K562 (cell line): Measurements from ENCODE around the gene LAMB3. TPM values are rescaled to one million over a fixed set of nuclear protein-coding genes. Genes with fewer than 3 reads are reported as not detected.

Experiments used
- ATAC-seq: fragments of 200-7000 bp; cut with Tn5 transposase; 3 replicates; pipeline ENCODE4 v1.9.1; 2020; ENCODE audit warnings: moderate library complexity
- BruUV-seq: library from RNA; stranded (reverse); fragments of 400-500 nt; replicated peaks from 2 replicates; lab custom pipeline; 2021; lab: Mats Ljungman, UMichigan
- CTCF ChIA-PET: fragments of 300-600 bp; formaldehyde crosslinking; extraction: SDS; loops from one replicate; lab custom pipeline; 2021; ENCODE audit warnings: low intra/inter-chr PET ratio; lab: Yijun Ruan, JAX
- POLR2A ChIA-PET: fragments of 300-600, 350-650 bp; sonication (Branson Sonifier 250); formaldehyde crosslinking; extraction: SDS; loops from one replicate; lab custom pipeline; 2021; ENCODE audit warnings: antibody characterized with exemption, inconsistent platforms; lab: Yijun Ruan, JAX
- DNase-seq, 4 experiments: peaks; one replicate each; pipeline versions ENCODE4 v3.0.0 to v3.0.0-alpha.2; 2011 to 2018; ENCODE audit warnings: low spot score in 3 of 4, mixed read lengths in 3 of 4; ENCODE audit errors: extremely low read depth in 1 of 4
- FAIRE-seq: peaks from 2 replicates; lab custom pipeline; 2011; peaks lifted over from hg19 to GRCh38; lab: Jason Lieb, UNC
- H2AFZ ChIP-seq: 2 replicates; pipeline ENCODE4 v1.6.0; 2011; ENCODE audit warnings: low read depth, low read length, control low read depth, inconsistent platforms
- H3K27ac ChIP-seq: fragments of 200-600 bp; 3 replicates; pipeline ENCODE4 v1.8.0; 2011; ENCODE audit warnings: low read depth, mild to moderate bottlenecking, control low read depth, inconsistent platforms, low read length, moderate library complexity, mixed read lengths; ENCODE audit errors: extremely low read depth
- H3K27me3 ChIP-seq, 2 experiments: fragments of 300-600 bp in 1 of 2; 2 replicates in 1 of 2; 3 replicates in 1 of 2; pipeline versions ENCODE4 v1.6.0 to v1.8.0; 2011; ENCODE audit warnings: inconsistent platforms in 2 of 2, low read length in 2 of 2, mild to moderate bottlenecking in 1 of 2, mixed read lengths in 1 of 2, moderate library complexity in 1 of 2; ENCODE audit not compliant: control insufficient read depth in 2 of 2, insufficient read depth in 2 of 2
- H3K36me3 ChIP-seq: fragments of 300-600 bp; 3 replicates; pipeline ENCODE4 v1.8.0; 2011; ENCODE audit warnings: mild to moderate bottlenecking, low read length, inconsistent platforms; ENCODE audit not compliant: control insufficient read depth, insufficient read depth
- H3K4me1 ChIP-seq, 2 experiments: fragments of 200-600 bp in 1 of 2; replicated peaks in 1 of 2; 2 replicates in 1 of 2; 3 replicates in 1 of 2; pipeline versions ENCODE4 v1.5.1 to v1.8.0; 2011; ENCODE audit warnings: inconsistent platforms in 2 of 2, low read length in 2 of 2, mild to moderate bottlenecking in 1 of 2, mixed read lengths in 1 of 2, moderate library complexity in 1 of 2; ENCODE audit not compliant: control insufficient read depth in 2 of 2, insufficient read depth in 2 of 2
- H3K4me2 ChIP-seq: 2 replicates; pipeline ENCODE4 v1.6.1; 2011; ENCODE audit warnings: low read length, control low read depth, inconsistent platforms, mixed read lengths; ENCODE audit not compliant: insufficient read depth
- H3K4me3 ChIP-seq: fragments of 200-600 bp; sonication (generic), shearing (Covaris generic); 2 replicates; pipeline ENCODE4 v1.5.1; 2016; ENCODE audit warnings: control low read depth, inconsistent platforms
- H3K79me2 ChIP-seq: fragments of 200-600 bp; 3 replicates; pipeline ENCODE4 v1.8.0; 2011; ENCODE audit warnings: low read length, inconsistent platforms; ENCODE audit not compliant: control insufficient read depth, insufficient read depth
- H3K9ac ChIP-seq, 2 experiments: 2 replicates each; pipeline versions ENCODE4 v1.6.0 to v1.6.1; 2011; ENCODE audit warnings: low read depth in 2 of 2, low read length in 2 of 2, control low read depth in 1 of 2, inconsistent platforms in 1 of 2, mild to moderate bottlenecking in 1 of 2, mixed read lengths in 1 of 2; ENCODE audit not compliant: insufficient read depth in 1 of 2
- H3K9me1 ChIP-seq: one replicate; pipeline ENCODE4 v1.6.0; 2011; ENCODE audit warnings: inconsistent platforms, mild to moderate bottlenecking, low read length, moderate library complexity; ENCODE audit not compliant: control insufficient read depth, insufficient read depth
- H3K9me3 ChIP-seq: replicated peaks from 2 replicates; pipeline ENCODE4 v1.5.1; 2011; ENCODE audit warnings: low read depth, low read length, inconsistent platforms; ENCODE audit not compliant: control insufficient read depth, insufficient read depth
- H4K20me1 ChIP-seq: replicated peaks from 2 replicates; pipeline ENCODE4 v1.6.1; 2011; ENCODE audit warnings: low read length, inconsistent platforms, mixed read lengths; ENCODE audit not compliant: control insufficient read depth, insufficient read depth
- CCNT2 ChIP-seq: IDR thresholded peaks from 2 replicates; pipeline ENCODE4 v1.6.1; 2011; ENCODE audit warnings: borderline replicate concordance, low read depth, mild to moderate bottlenecking, moderate library complexity, mixed read lengths, low read length; ENCODE audit not compliant: insufficient read length; ENCODE audit errors: extremely low read depth
- ELF1 ChIP-seq: fragments of 200-800 bp; sonication (Bioruptor generic); IDR thresholded peaks from 2 replicates; pipeline ENCODE4 v1.6.1; 2016; ENCODE audit warnings: missing genetic modification characterization, missing compliant biosample characterization
- HDAC2 ChIP-seq: fragments of 450-650 bp; IDR thresholded peaks from 2 replicates; pipeline ENCODE4 v1.6.1; 2016; ENCODE audit warnings: mild to moderate bottlenecking
- MAZ ChIP-seq, 2 experiments: fragments of 450-650 bp in 1 of 2; sonication (generic) in 1 of 2; formaldehyde crosslinking; IDR thresholded peaks in 1 of 2; conservative IDR thresholded peaks in 1 of 2; 2 replicates each; pipeline versions ENCODE4 v1.4.0 to v1.5.0; 2020; ENCODE audit warnings: mild to moderate bottlenecking in 1 of 2, missing genetic modification reagents in 1 of 2
- MCM5 ChIP-seq: fragments of 450-650 bp; IDR thresholded peaks from 2 replicates; pipeline ENCODE4 v1.6.1; 2016; ENCODE audit warnings: low read depth
- NFIC ChIP-seq: fragments of 450-650 bp; IDR thresholded peaks from 2 replicates; pipeline ENCODE4 v1.6.1; 2017; ENCODE audit warnings: mild to moderate bottlenecking, inconsistent platforms
- NR2C2 ChIP-seq, 2 experiments: fragments of 200-800 bp in 1 of 2; sonication (Bioruptor generic) in 1 of 2; sonication (generic) in 1 of 2; formaldehyde crosslinking in 1 of 2; IDR thresholded peaks; 2 replicates each; pipeline versions ENCODE4 v1.6.1 to v1.8.0; 2016 to 2022; ENCODE audit warnings: mild to moderate bottlenecking in 1 of 2, missing compliant biosample characterization in 1 of 2, missing genetic modification characterization in 1 of 2, missing genetic modification reagents in 1 of 2
- PCBP1 ChIP-seq: fragments of 200-400 bp; formaldehyde crosslinking; IDR thresholded peaks from 2 replicates; pipeline ENCODE4 v1.6.1; 2018; ENCODE audit warnings: mild to moderate bottlenecking, low read depth, low read length; ENCODE audit not compliant: poor library complexity, severe bottlenecking
- POLR2G ChIP-seq: fragments of 200-400 bp; formaldehyde crosslinking; IDR thresholded peaks from 2 replicates; pipeline ENCODE4 v1.6.1; 2017; ENCODE audit warnings: low read depth, mild to moderate bottlenecking, antibody characterized with exemption, low read length, moderate library complexity
- SPI1 ChIP-seq: IDR thresholded peaks from 2 replicates; pipeline ENCODE4 v1.6.1; 2011; ENCODE audit warnings: low read depth, low read length, control low read depth, borderline replicate concordance
- SRSF9 ChIP-seq: fragments of 200-400 bp; formaldehyde crosslinking; IDR thresholded peaks from 2 replicates; pipeline ENCODE4 v1.6.1; 2017; ENCODE audit warnings: low read depth, low read length, borderline replicate concordance
- TRIM28 ChIP-seq: fragments of 450-650 bp; IDR thresholded peaks from 2 replicates; pipeline ENCODE4 v1.6.1; 2017
- ZBTB17 ChIP-seq: fragments of 450-650 bp; formaldehyde crosslinking; IDR thresholded peaks from 2 replicates; pipeline ENCODE4 v1.4.0; 2020; ENCODE audit warnings: mild to moderate bottlenecking
- ZNF830 ChIP-seq: fragments of 250-450 bp; sonication (Bioruptor Pico); IDR thresholded peaks from 2 replicates; pipeline ENCODE4 v1.5.0; 2021; ENCODE audit warnings: mild to moderate bottlenecking
- WGBS: fragments of 100-300 bp; shearing (Covaris generic); methylation state at CpG from one replicate; pipeline ENCODE4 v1.1.6; 2016; ENCODE audit warnings: low coverage, mixed read lengths; ENCODE audit not compliant: insufficient coverage; ENCODE audit errors: missing lambda C conversion rate; 5-methylcytosine and 5-hydroxymethylcytosine counted together
- in situ Hi-C: fragments of 300-500 bp; cut with MboI; formaldehyde crosslinking; loops from 4 replicates; pipeline ENCODE4 v1.15.0; 2018; ENCODE audit warnings: inconsistent platforms, mixed read lengths
- intact Hi-C: fragments of 100-400 bp; cut with micrococcal nuclease; formaldehyde crosslinking; loops from 2 replicates; pipeline ENCODE4 v1.14.2; 2022
- polyA plus RNA-seq, 8 experiments: library from polyadenylated mRNA; depleted of rRNA in 4 of 8; stranded (reverse) in 5 of 8; unstranded in 3 of 8; fragments of >200 nt; fragmentation: Nextera tagmentation in 2 of 8; fragmentation: Illumina TruSeq in 1 of 8; extraction: Ambion mirVana in 2 of 8; extraction: Trizol in 1 of 8; gene quantifications; 2 replicates each; pipeline versions ENCODE4 v1.2.1 to v1.2.3, GENCODE V29; 2011 to 2014; ENCODE audit warnings: inconsistent platforms in 1 of 8, missing spikeins in 1 of 8
- total RNA-seq, 7 experiments: library from RNA; depleted of rRNA in 6 of 7; stranded (reverse); fragments of >200 nt in 6 of 7; fragmentation: Illumina TruSeq in 2 of 7; extraction: Trizol in 2 of 7; gene quantifications; 2 replicates each; pipeline versions ENCODE4 v1.2.1 to v1.2.3, GENCODE V29; 2011 to 2021; ENCODE audit warnings: low replicate concordance in 1 of 7
- TF ChIP-seq, protein P1 (sequence below): sonication (generic); formaldehyde crosslinking; IDR thresholded peaks from 2 replicates; pipeline ENCODE4 v1.8.1; 2022; ENCODE audit warnings: missing genetic modification reagents
- TF ChIP-seq, protein P2 (sequence below): fragments of 250-450 bp; sonication (Bioruptor Pico); IDR thresholded peaks from 2 replicates; pipeline ENCODE4 v1.5.0; 2021
- TF ChIP-seq, protein P3 (sequence below): sonication (generic); formaldehyde crosslinking; IDR thresholded peaks from 2 replicates; pipeline ENCODE4 v1.8.1; 2023; ENCODE audit warnings: mild to moderate bottlenecking, missing genetic modification reagents

Gene LAMB3
- total and polyA plus RNA-seq, 9 of the 15 experiments (the other 6 are each of a cell fraction or from before 2014, with no cell fraction given) = 0.08 to 1.3 (median 0.91) TPM

DNA sequence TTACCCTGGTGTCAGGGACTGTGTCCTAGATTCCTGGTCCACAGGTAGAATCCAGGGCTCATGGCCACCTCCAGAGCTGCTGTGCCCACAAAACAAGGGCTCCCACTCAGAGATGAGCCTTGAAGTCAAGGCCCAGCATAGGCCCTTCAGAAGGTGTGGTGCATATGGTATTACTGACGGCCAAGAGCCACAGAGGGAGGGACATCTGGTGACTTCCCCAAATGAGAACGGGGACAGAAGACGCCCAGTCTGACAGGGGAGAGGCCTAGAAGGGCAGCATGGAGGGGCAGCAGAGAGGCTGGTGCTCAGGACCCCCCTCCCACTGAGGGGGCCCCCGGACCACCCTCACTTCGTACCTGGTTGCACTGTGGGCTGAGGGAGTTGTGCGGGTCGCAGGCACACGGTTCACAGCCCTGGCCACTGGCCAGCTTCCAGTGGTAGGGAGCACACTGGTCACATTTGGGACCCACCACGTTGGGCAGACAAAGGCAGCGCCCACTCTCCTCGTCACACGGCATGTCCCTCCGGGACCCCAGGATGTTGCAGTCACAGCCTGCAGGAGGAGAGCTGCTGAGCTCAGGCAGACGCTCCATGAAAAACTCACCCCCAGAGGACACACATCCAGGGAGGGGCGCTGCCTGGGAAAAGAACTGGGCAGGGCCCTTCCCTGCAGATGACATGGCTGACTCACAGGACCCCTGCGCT is 25.0 kb downstream of the LAMB3 start:
- Histone ChIP-seq H4K20me1 (0 out of 2 replicates have a peak, but pooled peaks cover 5% of the 10 kb centered on the region), H3K9me3 (no peaks in the 10 kb centered on the region), H3K27ac (no peak overlapping the region), H3K4me1 (peaks cover 0 to 22% of the 10 kb centered on the region in 2 experiments; a peak in 2 of 5 replicates), H2AFZ (no peak overlapping the region; the same call in 1 of the 2 replicates), H3K4me3 (no peak overlapping the region), H3K79me2 (no peaks in the 10 kb centered on the region), H3K9me1 (peaks cover 3% of the 10 kb centered on the region), H3K36me3 (no peaks in the 10 kb centered on the region), H3K27me3 (peaks cover 25 to 84% of the 10 kb centered on the region in 2 experiments; a peak in 4 of 5 replicates), H3K9ac (peak overlapping the region in 1 of 2 experiments; percentile 55; a peak in 2 of 4 replicates), H3K4me2 (no peak overlapping the region; the same call in 1 of the 2 replicates)
- intact Hi-C loops (loop anchor here (1.0 to 2.0 kb wide), 2 partner anchors 50 to 66 kb away; no protein-coding TSS in a partner anchor), in situ Hi-C loops (no loop called here)
- no peak for DNase-seq
- ATAC-seq = peak; percentile 58
- 20% methylated on average over 16 of the region's 16 CpGs for WGBS
- POLR2A ChIA-PET = interaction anchor here (0.7 kb wide), 1 partner anchor 10 kb away, joined by 3 read pairs; no protein-coding TSS in a partner anchor
- CTCF ChIA-PET = interaction anchor here (0.6 to 1.9 kb wide), 3 partner anchors 50 to 121 kb away, joined by 3 to 7 read pairs (median 4); no protein-coding TSS in a partner anchor
- TF ChIP-seq, protein P1, sequence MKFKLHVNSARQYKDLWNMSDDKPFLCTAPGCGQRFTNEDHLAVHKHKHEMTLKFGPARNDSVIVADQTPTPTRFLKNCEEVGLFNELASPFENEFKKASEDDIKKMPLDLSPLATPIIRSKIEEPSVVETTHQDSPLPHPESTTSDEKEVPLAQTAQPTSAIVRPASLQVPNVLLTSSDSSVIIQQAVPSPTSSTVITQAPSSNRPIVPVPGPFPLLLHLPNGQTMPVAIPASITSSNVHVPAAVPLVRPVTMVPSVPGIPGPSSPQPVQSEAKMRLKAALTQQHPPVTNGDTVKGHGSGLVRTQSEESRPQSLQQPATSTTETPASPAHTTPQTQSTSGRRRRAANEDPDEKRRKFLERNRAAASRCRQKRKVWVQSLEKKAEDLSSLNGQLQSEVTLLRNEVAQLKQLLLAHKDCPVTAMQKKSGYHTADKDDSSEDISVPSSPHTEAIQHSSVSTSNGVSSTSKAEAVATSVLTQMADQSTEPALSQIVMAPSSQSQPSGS = no peak
- TF ChIP-seq CCNT2 (no peak), MAZ (CRISPR knock-in tag; conservative IDR thresholded peaks at IDR 0.05 in 1 of 2, IDR thresholded peaks at IDR 0.05 in 1 of 2) (0 out of 4 replicates have a peak, but pooled peaks of 1 of the 2 experiments have one; percentile 28), SRSF9 (no peak), PCBP1 (no peak), TRIM28 (no peak), NR2C2 (CRISPR knock-in tag; IDR thresholded peaks at IDR 0.05) (no peak), NR2C2 (tag; IDR thresholded peaks at IDR 0.05) (no peak), ZBTB17 (CRISPR knock-in tag) (no peak), HDAC2 (no peak), NFIC (peak; percentile 42; the same call in 1 of the 2 replicates), POLR2G (no peak), ELF1 (tag) (no peak), MCM5 (no peak), SPI1 (peak; percentile 37; the same call in 1 of the 2 replicates), ZNF830 (CRISPR knock-in tag) (no peak)
- TF ChIP-seq, protein P2, sequence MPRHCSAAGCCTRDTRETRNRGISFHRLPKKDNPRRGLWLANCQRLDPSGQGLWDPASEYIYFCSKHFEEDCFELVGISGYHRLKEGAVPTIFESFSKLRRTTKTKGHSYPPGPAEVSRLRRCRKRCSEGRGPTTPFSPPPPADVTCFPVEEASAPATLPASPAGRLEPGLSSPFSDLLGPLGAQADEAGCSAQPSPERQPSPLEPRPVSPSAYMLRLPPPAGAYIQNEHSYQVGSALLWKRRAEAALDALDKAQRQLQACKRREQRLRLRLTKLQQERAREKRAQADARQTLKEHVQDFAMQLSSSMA = no peak
- TF ChIP-seq, protein P3, sequence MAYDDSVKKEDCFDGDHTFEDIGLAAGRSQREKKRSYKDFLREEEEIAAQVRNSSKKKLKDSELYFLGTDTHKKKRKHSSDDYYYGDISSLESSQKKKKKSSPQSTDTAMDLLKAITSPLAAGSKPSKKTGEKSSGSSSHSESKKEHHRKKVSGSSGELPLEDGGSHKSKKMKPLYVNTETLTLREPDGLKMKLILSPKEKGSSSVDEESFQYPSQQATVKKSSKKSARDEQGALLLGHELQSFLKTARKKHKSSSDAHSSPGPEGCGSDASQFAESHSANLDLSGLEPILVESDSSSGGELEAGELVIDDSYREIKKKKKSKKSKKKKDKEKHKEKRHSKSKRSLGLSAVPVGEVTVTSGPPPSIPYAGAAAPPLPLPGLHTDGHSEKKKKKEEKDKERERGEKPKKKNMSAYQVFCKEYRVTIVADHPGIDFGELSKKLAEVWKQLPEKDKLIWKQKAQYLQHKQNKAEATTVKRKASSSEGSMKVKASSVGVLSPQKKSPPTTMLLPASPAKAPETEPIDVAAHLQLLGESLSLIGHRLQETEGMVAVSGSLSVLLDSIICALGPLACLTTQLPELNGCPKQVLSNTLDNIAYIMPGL (CRISPR knock-in tag) = no peak
- no peak for FAIRE-seq
- no TSS peak for BruUV-seq
